Activated CD8-positive, alpha-beta T cell treated with anti-CD3 and anti-CD28 coated beads for 36 hours (primary cell): Measurements from ENCODE around the gene OR10AD1. TPM values are rescaled to one million over a fixed set of nuclear protein-coding genes. Genes with fewer than 3 reads are reported as not detected.

Experiments used
- ATAC-seq: fragments of 200-7000 bp; cut with Tn5 transposase; one replicate; pipeline ENCODE4 v1.10.0; 2021; ENCODE audit warnings: mild to moderate bottlenecking, moderate library complexity
- CTCF ChIA-PET: fragments of 350-600 bp; sonication (Branson Sonifier 250); formaldehyde crosslinking; loops from one replicate; lab custom pipeline; 2021; ENCODE audit warnings: antibody characterized with exemption; lab: Charles Lee
- POLR2A ChIA-PET: fragments of 350-600 bp; sonication (Branson Sonifier 250); formaldehyde crosslinking; loops from one replicate; lab custom pipeline; 2021; ENCODE audit warnings: antibody characterized with exemption; lab: Charles Lee
- DNase-seq: peaks from one replicate; pipeline ENCODE4 v3.0.0-alpha.2; 2020
- H3K27ac Mint-ChIP-seq: one replicate; pipeline ENCODE4 v1.8.0; 2021; ENCODE audit warnings: mild to moderate bottlenecking, mixed read lengths
- H3K27me3 Mint-ChIP-seq: one replicate; pipeline ENCODE4 v1.8.0; 2021; ENCODE audit warnings: mixed read lengths
- H3K36me3 Mint-ChIP-seq: one replicate; pipeline ENCODE4 v1.8.0; 2021; ENCODE audit warnings: low read depth, mixed read lengths
- H3K4me1 Mint-ChIP-seq: one replicate; pipeline ENCODE4 v1.8.0; 2021; ENCODE audit warnings: low read depth, mixed read lengths
- H3K4me3 Mint-ChIP-seq: one replicate; pipeline ENCODE4 v1.8.0; 2021; ENCODE audit warnings: mild to moderate bottlenecking, moderate library complexity, mixed read lengths
- H3K9me3 Mint-ChIP-seq: one replicate; pipeline ENCODE4 v1.8.0; 2021; ENCODE audit warnings: mixed read lengths
- CTCF ChIP-seq: fragments of 200-600 bp; IDR thresholded peaks from one replicate; pipeline ENCODE4 v1.8.0; 2022; ENCODE audit warnings: antibody characterized with exemption, mild to moderate bottlenecking
- intact Hi-C: fragments of 100-400 bp; cut with micrococcal nuclease; formaldehyde crosslinking; loops from one replicate; pipeline ENCODE4 v1.10.0; 2022
- total RNA-seq, 2 experiments: library from RNA; stranded (reverse); gene quantifications; one replicate each; pipeline ENCODE4 v1.2.3, GENCODE V29; 2021

OR10AD1 gene
- total RNA-seq, 2 experiments from 2014 or later = not detected

GRCh38 chr12:48202766-48203165, 326 bp downstream of the OR10AD1 start:
- DNase-seq (no peak), ATAC-seq (no peak)
- peaks cover 30% of the 10 kb centered on the region for H3K9me3 Mint-ChIP-seq
- no peak for TF ChIP-seq CTCF
- H3K36me3 Mint-ChIP-seq = peaks cover 68% of the 10 kb centered on the region
- ChIA-PET CTCF (interaction anchor here (1.2 to 1.5 kb wide), 2 partner anchors 13 to 19 kb away, joined by 3 to 5 read pairs; no protein-coding TSS in a partner anchor), POLR2A (interaction anchor here (1.1 kb wide), 1 partner anchor 10 kb away, joined by 4 read pairs; no protein-coding TSS in a partner anchor)
- H3K4me1 Mint-ChIP-seq = peaks cover 17% of the 10 kb centered on the region
- intact Hi-C loops = no loop called here
- H3K4me3 Mint-ChIP-seq = no peak overlapping the region
- no peak overlapping the region for H3K27ac Mint-ChIP-seq
- H3K27me3 Mint-ChIP-seq = no peaks in the 10 kb centered on the region

GRCh38 chr12:48201516-48201915, 1.6 kb downstream of the OR10AD1 start:
- peaks cover 17% of the 10 kb centered on the region for H3K4me1 Mint-ChIP-seq
- H3K27ac Mint-ChIP-seq = no peak overlapping the region
- ChIA-PET CTCF (interaction anchor here (1.0 to 5.5 kb wide), 5 partner anchors 9 to 417 kb away, joined by 3 to 45 read pairs (median 18); partner anchors contain the start of gene CCDC184), POLR2A (interaction anchor here (0.7 kb wide), 1 partner anchor 19 kb away, joined by 3 read pairs; the partner anchor contains the start of gene CCDC184)
- ATAC-seq (no peak), DNase-seq (no peak)
- peaks cover 20% of the 10 kb centered on the region for H3K9me3 Mint-ChIP-seq
- no peaks in the 10 kb centered on the region for H3K27me3 Mint-ChIP-seq
- intact Hi-C loops = no loop called here
- H3K36me3 Mint-ChIP-seq = peaks cover 61% of the 10 kb centered on the region
- no peak overlapping the region for H3K4me3 Mint-ChIP-seq
- TF ChIP-seq CTCF = no peak

- Mint-ChIP-seq H3K27ac (no peak overlapping the region), H3K4me1 (peaks cover 19% of the 10 kb centered on the region), H3K27me3 (no peaks in the 10 kb centered on the region), H3K36me3 (peaks cover 58% of the 10 kb centered on the region), H3K9me3 (peaks cover 16% of the 10 kb centered on the region), H3K4me3 (no peak overlapping the region)
- intact Hi-C loops = no loop called here
- CTCF ChIA-PET = interaction anchor here (1.0 to 5.5 kb wide), 5 partner anchors 10 to 418 kb away, joined by 3 to 45 read pairs (median 18); partner anchors contain the start of gene CCDC184
- no peak for TF ChIP-seq CTCF
- POLR2A ChIA-PET = interaction anchor here (0.7 to 1.3 kb wide), 2 partner anchors 17 to 18 kb away, joined by 3 to 4 read pairs; partner anchors contain the start of gene CCDC184
- DNase-seq (no peak), ATAC-seq (no peak)
Measured at GRCh38 chr12:48201091-48201490, 2.0 kb downstream of the OR10AD1 start.

- peaks cover 50% of the 10 kb centered on the region for H3K36me3 Mint-ChIP-seq
- POLR2A ChIA-PET = interaction anchor here (0.6 to 1.8 kb wide), 9 partner anchors 11 to 517 kb away, joined by 3 to 11 read pairs (median 3); partner anchors contain the start of genes ASB8, CCNT1 and SENP1
Measured at GRCh38 chr12:48199774-48200221, 3.3 kb downstream of the OR10AD1 start.

More at GRCh38 chr12:48199774-48200221, 3.3 kb downstream of the OR10AD1 start:
- peaks cover 15% of the 10 kb centered on the region for H3K9me3 Mint-ChIP-seq
- H3K27me3 Mint-ChIP-seq = no peaks in the 10 kb centered on the region
- peak overlapping the region; percentile 98 for H3K27ac Mint-ChIP-seq
- peak overlapping the region; percentile 84 for H3K4me3 Mint-ChIP-seq
- DNase-seq (no peak), ATAC-seq (no peak)
- intact Hi-C loops = no loop called here
- CTCF ChIA-PET = interaction anchor here (0.7 to 5.5 kb wide), 13 partner anchors 9 to 419 kb away, joined by 3 to 45 read pairs (median 4); partner anchors contain the start of genes ASB8 and CCDC184
- no peak for TF ChIP-seq CTCF
- H3K4me1 Mint-ChIP-seq = peaks cover 19% of the 10 kb centered on the region
